B cell (primary cell): ENCODE data around the gene YARS2. TPM values are rescaled to one million over a fixed set of nuclear protein-coding genes. Genes with fewer than 3 reads are reported as not detected.
"Not testable (repeated sequence)": the region's sequence is repeated elsewhere in the genome, so short reads cannot be mapped to it uniquely, and the experiment has no call there.

Experiments
- ATAC-seq: fragments of 200-7000 bp; cut with Tn5 transposase; one replicate; pipeline ENCODE4 v1.10.0; 2021; ENCODE audit warnings: low read depth, mild to moderate bottlenecking, moderate number of reproducible peaks, moderate library complexity
- CTCF ChIA-PET: fragments of 350-600 bp; sonication (Branson Sonifier 250); formaldehyde crosslinking; loops from one replicate; lab custom pipeline; 2021; ENCODE audit warnings: antibody characterized with exemption, inconsistent platforms; lab: Charles Lee
- POLR2A ChIA-PET: fragments of 350-600 bp; sonication (Branson Sonifier 250); formaldehyde crosslinking; loops from one replicate; lab custom pipeline; 2021; ENCODE audit warnings: antibody characterized with exemption; lab: Charles Lee
- DNase-seq: peaks from one replicate; pipeline ENCODE4 v3.0.0; 2013
- H2AFZ ChIP-seq: 2 replicates; pipeline ENCODE4 v1.6.1; 2012; ENCODE audit warnings: mild to moderate bottlenecking, low read depth, low read length; ENCODE audit not compliant: insufficient read depth, poor library complexity, severe bottlenecking
- H3K27ac ChIP-seq, 2 donors: 1 replicate in 1 of 2; 2 replicates in 1 of 2; pipeline ENCODE4 v1.5.1; 2012 to 2013; ENCODE audit warnings: low read length in 2 of 2, mild to moderate bottlenecking in 2 of 2, moderate library complexity in 1 of 2
- H3K27me3 ChIP-seq, 4 experiments: fragments of 200-600 bp in 1 of 4; sonication (generic) in 1 of 4; replicated peaks in 1 of 4; 1 replicate in 2 of 4; 2 replicates in 2 of 4; pipeline versions ENCODE4 v1.6.1 to v1.7.0; 2013 to 2016; ENCODE audit warnings: low read length in 3 of 4, mild to moderate bottlenecking in 2 of 4, mixed read lengths in 1 of 4, moderate library complexity in 1 of 4; ENCODE audit not compliant: insufficient read depth in 4 of 4, control insufficient read depth in 3 of 4; ENCODE audit errors: control extremely low read depth in 1 of 4
- H3K36me3 ChIP-seq, 2 experiments: replicated peaks in 1 of 2; 1 replicate in 1 of 2; 2 replicates in 1 of 2; pipeline versions ENCODE4 v1.6.1 to v1.7.1; 2013; ENCODE audit warnings: low read length in 1 of 2; ENCODE audit not compliant: insufficient read depth in 2 of 2, control insufficient read depth in 1 of 2; ENCODE audit errors: control extremely low read depth in 1 of 2, extremely low read depth in 1 of 2
- H3K4me1 ChIP-seq, 2 donors: fragments of 200-600 bp in 1 of 2; sonication (generic) in 1 of 2; 1 replicate in 1 of 2; 2 replicates in 1 of 2; pipeline versions ENCODE4 v1.5.1 to v1.6.1; 2013 to 2017; ENCODE audit warnings: low read length in 2 of 2; ENCODE audit not compliant: control insufficient read depth in 2 of 2, insufficient read depth in 2 of 2
- H3K4me2 ChIP-seq: replicated peaks from 2 replicates; pipeline ENCODE3; 2012; ENCODE audit warnings: mild to moderate bottlenecking, low read depth, low read length; ENCODE audit not compliant: poor library complexity, severe bottlenecking
- H3K4me3 ChIP-seq, 5 experiments: fragments of 200-600 bp in 1 of 5; sonication (generic) in 1 of 5; 1 replicate in 3 of 5; 2 replicates in 2 of 5; pipeline versions ENCODE4 v1.5.1 to v1.7.0; 2011 to 2016; ENCODE audit warnings: low read length in 4 of 5, mild to moderate bottlenecking in 4 of 5, low read depth in 2 of 5, control low read depth in 1 of 5, moderate library complexity in 1 of 5; ENCODE audit not compliant: insufficient read depth in 1 of 5; ENCODE audit errors: control extremely low read depth in 1 of 5, extremely low read depth in 1 of 5
- H3K79me2 ChIP-seq: fragments of 200-600 bp; sonication (generic); one replicate; pipeline ENCODE4 v1.6.0; 2016; ENCODE audit warnings: low read length; ENCODE audit not compliant: control insufficient read depth, insufficient read depth
- H3K9ac ChIP-seq: fragments of 200-600 bp; sonication (generic); 2 replicates; pipeline ENCODE4 v1.6.1; 2017; ENCODE audit warnings: mild to moderate bottlenecking, low read length, moderate library complexity
- H3K9me3 ChIP-seq, 3 donors: one replicate each; pipeline versions ENCODE4 v1.6.1 to v1.7.1; 2013; ENCODE audit warnings: low read length in 2 of 3; ENCODE audit not compliant: control insufficient read depth in 2 of 3, insufficient read depth in 1 of 3; ENCODE audit errors: control extremely low read depth in 1 of 3
- H4K20me1 ChIP-seq: 2 replicates; pipeline ENCODE4 v1.6.0; 2012; ENCODE audit warnings: mild to moderate bottlenecking, low read length; ENCODE audit not compliant: insufficient read depth, control insufficient read depth, poor library complexity, severe bottlenecking
- H3K27ac Mint-ChIP-seq: one replicate; pipeline ENCODE4 v1.8.0; 2021; ENCODE audit warnings: mixed read lengths
- H3K27me3 Mint-ChIP-seq: one replicate; pipeline ENCODE4 v1.8.0; 2021; ENCODE audit warnings: mixed read lengths
- H3K4me1 Mint-ChIP-seq: one replicate; pipeline ENCODE4 v1.8.0; 2021; ENCODE audit warnings: mixed read lengths
- H3K4me3 Mint-ChIP-seq: one replicate; pipeline ENCODE4 v1.8.0; 2021; ENCODE audit warnings: mixed read lengths
- H3K9me3 Mint-ChIP-seq: one replicate; pipeline ENCODE4 v1.8.0; 2022; ENCODE audit warnings: mixed read lengths; ENCODE audit not compliant: insufficient read depth
- CTCF ChIP-seq: fragments of 200-600 bp; IDR thresholded peaks from one replicate; pipeline ENCODE4 v1.8.0; 2022; ENCODE audit warnings: antibody characterized with exemption, mild to moderate bottlenecking
- EZH2 ChIP-seq: IDR thresholded peaks from 2 replicates; pipeline ENCODE4 v1.6.1; 2012; ENCODE audit warnings: borderline replicate concordance, low read depth, mild to moderate bottlenecking, moderate library complexity, low read length; ENCODE audit not compliant: insufficient read depth, poor library complexity, severe bottlenecking
- WGBS: methylation state at CpG from one replicate; pipeline ENCODE4 v1.1.5; 2013; ENCODE audit warnings: missing lambda C conversion rate; ENCODE audit not compliant: insufficient coverage; 5-methylcytosine and 5-hydroxymethylcytosine counted together
- intact Hi-C: fragments of 100-400 bp; cut with micrococcal nuclease; formaldehyde crosslinking; loops from one replicate; pipeline ENCODE4 v1.10.0; 2022
- polyA plus RNA-seq: library from polyadenylated mRNA; depleted of rRNA; stranded (reverse); fragments of >200 nt; gene quantifications from 2 replicates; pipeline ENCODE4 v1.2.3, GENCODE V29; 2012
- total RNA-seq, 2 donors: library from RNA; stranded (reverse); fragments of 120-200 nt in 1 of 2; gene quantifications; 1 replicate in 1 of 2; 2 replicates in 1 of 2; pipeline versions ENCODE4 v1.2.3 to v1.2.4, GENCODE V29; 2013 to 2022

YARS2 gene
- total and polyA plus RNA-seq, 2 donors (not counting 1 experiment from before 2014, with no cell fraction given), result 14.6 to 18.8 TPM

GRCh38 chr12:32726286-32726685 is 29.4 kb downstream of the YARS2 start:
- Histone ChIP-seq H3K27ac (no peak overlapping the region), H3K27me3 (no peaks in the 10 kb centered on the region), H3K9me3 (no peaks in the 10 kb centered on the region), H3K4me3 (no peak overlapping the region), H3K9ac (no peak overlapping the region), H4K20me1 (no peaks in the 10 kb centered on the region), H3K4me1 (no peaks in the 10 kb centered on the region), H3K79me2 (no peaks in the 10 kb centered on the region), H3K4me2 (no peak overlapping the region), H2AFZ (no peak overlapping the region), H3K36me3 (peaks cover 0 to 30% of the 10 kb centered on the region in 2 experiments)
- H3K4me1 Mint-ChIP-seq, result peaks cover 2% of the 10 kb centered on the region
- H3K27me3 Mint-ChIP-seq, result no peaks in the 10 kb centered on the region
- H3K4me3 Mint-ChIP-seq, result no peak overlapping the region
- H3K27ac Mint-ChIP-seq, result no peak overlapping the region
- POLR2A ChIA-PET, result no interaction called here
- DNase-seq, result no peak
- CTCF ChIA-PET, result no interaction called here
- TF ChIP-seq CTCF, result no peak
- TF ChIP-seq EZH2, result no peak
- H3K9me3 Mint-ChIP-seq, result no peaks in the 10 kb centered on the region
- no peak for ATAC-seq
- intact Hi-C loops, result no loop called here
- WGBS, result 100% methylated on average over 1 of the region's 2 CpGs

DNA sequence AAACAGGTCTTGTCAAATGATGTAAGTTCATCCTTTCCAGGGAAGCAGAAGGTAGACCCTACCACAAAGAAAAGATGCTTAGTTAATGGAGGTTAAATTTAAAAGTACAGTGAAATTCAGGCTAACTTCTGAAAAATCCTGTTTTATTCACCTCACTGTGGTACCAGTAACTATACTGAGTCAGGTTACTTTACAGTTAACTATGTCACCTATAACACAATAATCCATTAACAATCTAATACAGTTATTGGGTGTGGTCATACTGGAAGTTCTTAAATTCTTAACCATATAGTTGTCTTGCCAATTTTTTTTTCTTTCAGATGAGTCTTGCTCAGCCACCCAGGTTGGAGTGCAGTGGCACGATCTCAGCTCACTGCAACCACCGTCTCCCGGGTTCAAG is 30.4 kb downstream of the YARS2 start:
- DNase-seq, intact Hi-C loops, POLR2A ChIA-PET: not testable (repeated sequence)

More for the DNA sequence above, 30.4 kb downstream of the YARS2 start:
- ATAC-seq, H3K9me3 Mint-ChIP-seq, H3K4me2 ChIP-seq, H2AFZ ChIP-seq, H3K27me3 ChIP-seq, H3K4me3 Mint-ChIP-seq, CTCF ChIA-PET, H3K79me2 ChIP-seq, H4K20me1 ChIP-seq, H3K4me1 Mint-ChIP-seq, H3K27me3 Mint-ChIP-seq, H3K27ac ChIP-seq, H3K4me3 ChIP-seq, H3K9ac ChIP-seq, H3K9me3 ChIP-seq, H3K27ac Mint-ChIP-seq, H3K4me1 ChIP-seq: not testable (repeated sequence)
- WGBS, result 100% methylated on average over 3 of the region's 3 CpGs
- H3K36me3 ChIP-seq, result peaks cover 0 to 27% of the 10 kb centered on the region in 2 experiments
